OCI-LY7 (cell line): ENCODE results near the gene NCAM1. TPM values are rescaled to one million over a fixed set of nuclear protein-coding genes. Genes with fewer than 3 reads are reported as not detected.

Experiments used
- BruUV-seq: library from RNA; stranded (reverse); fragments of 400-500 nt; replicated peaks from 2 replicates; lab custom pipeline; 2021; lab: Mats Ljungman, UMichigan
- CTCF ChIA-PET: fragments of 300-600 bp; sonication (Branson Sonifier 250); formaldehyde crosslinking; loops from one replicate; lab custom pipeline; 2022; ENCODE audit warnings: antibody characterized with exemption; ENCODE audit not compliant: unreplicated experiment; lab: Charles Lee
- POLR2A ChIA-PET: fragments of 300-600 bp; sonication (Branson Sonifier 250); formaldehyde crosslinking; loops from one replicate; lab custom pipeline; 2022; ENCODE audit warnings: antibody characterized with exemption; lab: Charles Lee
- DNase-seq: peaks from one replicate; pipeline ENCODE4 v3.0.0-alpha.2; 2015; ENCODE audit warnings: low spot score
- H2AFZ ChIP-seq: fragments of 200-600 bp; sonication (generic), shearing (Covaris generic); 2 replicates; pipeline ENCODE4 v1.6.1; 2014; ENCODE audit warnings: mild to moderate bottlenecking, antibody characterized with exemption, low read length, moderate library complexity
- H3K27ac ChIP-seq: fragments of 200-600 bp; sonication (generic); 2 replicates; pipeline ENCODE4 v1.5.1; 2014; ENCODE audit warnings: mixed run types, low read depth, mild to moderate bottlenecking, moderate library complexity, low read length, inconsistent platforms; ENCODE audit not compliant: poor library complexity, severe bottlenecking
- H3K36me3 ChIP-seq: fragments of 200-600 bp; sonication (generic); 2 replicates; pipeline ENCODE4 v1.6.1; 2014; ENCODE audit warnings: mild to moderate bottlenecking, antibody characterized with exemption, low read length, moderate library complexity, mixed read lengths; ENCODE audit not compliant: insufficient read depth
- H3K4me1 ChIP-seq: fragments of 200-600 bp; sonication (generic); 2 replicates; pipeline ENCODE4 v1.5.1; 2014; ENCODE audit warnings: mild to moderate bottlenecking, low read length; ENCODE audit not compliant: insufficient read depth, poor library complexity, severe bottlenecking
- H3K4me2 ChIP-seq: fragments of 200-600 bp; sonication (generic); 2 replicates; pipeline ENCODE4 v1.6.1; 2014; ENCODE audit warnings: mild to moderate bottlenecking, low read length
- H3K4me3 ChIP-seq: fragments of 200-600 bp; sonication (generic); 2 replicates; pipeline ENCODE4 v1.5.1; 2014; ENCODE audit warnings: mild to moderate bottlenecking, low read depth, low read length; ENCODE audit not compliant: poor library complexity, severe bottlenecking
- H3K79me2 ChIP-seq: fragments of 200-600 bp; sonication (generic); 2 replicates; pipeline ENCODE4 v1.6.1; 2016; ENCODE audit warnings: low read depth, mild to moderate bottlenecking, low read length, moderate library complexity, mixed read lengths; ENCODE audit not compliant: insufficient read depth
- H3K9me2 ChIP-seq: fragments of 200-600 bp; sonication (generic); 2 replicates; pipeline ENCODE4 v1.6.1; 2016; ENCODE audit warnings: mild to moderate bottlenecking, low read length, mixed read lengths; ENCODE audit not compliant: insufficient read depth
- H3K9me3 ChIP-seq: fragments of 200-600 bp; sonication (generic); 2 replicates; pipeline ENCODE4 v1.6.1; 2014; ENCODE audit warnings: mild to moderate bottlenecking, mixed run types, low read length, mixed read lengths
- H4K20me1 ChIP-seq: fragments of 200-600 bp; sonication (generic); 2 replicates; pipeline ENCODE4 v1.6.1; 2014; ENCODE audit warnings: mild to moderate bottlenecking, antibody characterized with exemption, low read length, moderate library complexity, mixed read lengths; ENCODE audit not compliant: insufficient read depth
- CTCF ChIP-seq: fragments of 200-600 bp; sonication (generic); conservative IDR thresholded peaks from 2 replicates; pipeline ENCODE4 v1.5.1; 2014; ENCODE audit warnings: mild to moderate bottlenecking, antibody characterized with exemption, low read length, moderate library complexity, mixed read lengths
- EZH2phosphoT487 ChIP-seq: fragments of 200-600 bp; sonication (generic); IDR thresholded peaks from 2 replicates; pipeline ENCODE4 v1.6.1; 2018; ENCODE audit warnings: low read depth, borderline replicate concordance, mild to moderate bottlenecking, mixed run types, antibody characterized with exemption, low read length, moderate library complexity, mixed read lengths
- intact Hi-C: fragments of 100-400 bp; cut with micrococcal nuclease; formaldehyde crosslinking; loops from one replicate; pipeline ENCODE4 v1.10.0; 2022; ENCODE audit not compliant: unreplicated experiment
- total RNA-seq, 2 experiments: library from RNA; depleted of rRNA in 1 of 2; stranded (reverse); fragments of >200 nt in 1 of 2; shearing (Covaris generic) in 1 of 2; gene quantifications; 2 replicates each; pipeline ENCODE4 v1.2.3, GENCODE V29; 2014 to 2022

The NCAM1 gene
- total RNA-seq, 2 experiments from 2014 or later, result not detected

GRCh38 chr11:112975493-112975892 lies 14.3 kb downstream of the NCAM1 start:
- Histone ChIP-seq H3K9me3 (no peaks in the 10 kb centered on the region), H3K9me2 (no peaks in the 10 kb centered on the region), H3K27ac (no peak overlapping the region), H4K20me1 (no peaks in the 10 kb centered on the region), H3K4me2 (no peak overlapping the region), H3K4me3 (no peak overlapping the region), H3K4me1 (no peaks in the 10 kb centered on the region), H3K36me3 (no peaks in the 10 kb centered on the region), H3K79me2 (no peaks in the 10 kb centered on the region), H2AFZ (no peak overlapping the region)
- no peak for DNase-seq
- CTCF ChIA-PET, result no interaction called here
- POLR2A ChIA-PET, result no interaction called here
- no TSS peak for BruUV-seq
- TF ChIP-seq EZH2phosphoT487, result no peak
- no peak for TF ChIP-seq CTCF
- intact Hi-C loops, result no loop called here

- Histone ChIP-seq H3K9me2 (no peaks in the 10 kb centered on the region), H3K4me2 (no peak overlapping the region), H3K27ac (no peak overlapping the region), H4K20me1 (no peaks in the 10 kb centered on the region), H3K36me3 (no peaks in the 10 kb centered on the region), H3K4me1 (no peaks in the 10 kb centered on the region), H3K9me3 (no peaks in the 10 kb centered on the region), H3K4me3 (no peak overlapping the region), H2AFZ (no peak overlapping the region), H3K79me2 (no peaks in the 10 kb centered on the region)
- ChIA-PET POLR2A (interaction anchor here (0.5 kb wide), 1 partner anchor 498 kb away, joined by 3 read pairs; no protein-coding TSS in a partner anchor), CTCF (no interaction called here)
- DNase-seq, result no peak
- intact Hi-C loops, result no loop called here
- TF ChIP-seq EZH2phosphoT487, result no peak
- no peak for TF ChIP-seq CTCF
- BruUV-seq, result no TSS peak
Measured at GRCh38 chr11:112977755-112978154, 16.5 kb downstream of the NCAM1 start.

GRCh38 chr11:112983887-112984286 lies 22.7 kb downstream of the NCAM1 start:
- Histone ChIP-seq H3K4me3 (no peak overlapping the region), H3K4me2 (no peak overlapping the region), H3K27ac (no peak overlapping the region), H3K9me3 (no peaks in the 10 kb centered on the region), H3K4me1 (no peaks in the 10 kb centered on the region), H3K9me2 (no peaks in the 10 kb centered on the region), H3K36me3 (no peaks in the 10 kb centered on the region), H4K20me1 (no peaks in the 10 kb centered on the region), H3K79me2 (no peaks in the 10 kb centered on the region), H2AFZ (no peak overlapping the region)
- CTCF ChIA-PET, result no interaction called here
- TF ChIP-seq CTCF (no peak), EZH2phosphoT487 (no peak)
- intact Hi-C loops, result no loop called here
- no peak for DNase-seq
- no TSS peak for BruUV-seq
- POLR2A ChIA-PET, result no interaction called here
